Islet precursor cell (in vitro differentiated cells): ENCODE results near the gene TMEM184A.

ENCODE experiments used
- DNase-seq: peaks from one replicate; pipeline ENCODE4 v3.0.0-alpha.2; 2018

Gene TMEM184A

DNA sequence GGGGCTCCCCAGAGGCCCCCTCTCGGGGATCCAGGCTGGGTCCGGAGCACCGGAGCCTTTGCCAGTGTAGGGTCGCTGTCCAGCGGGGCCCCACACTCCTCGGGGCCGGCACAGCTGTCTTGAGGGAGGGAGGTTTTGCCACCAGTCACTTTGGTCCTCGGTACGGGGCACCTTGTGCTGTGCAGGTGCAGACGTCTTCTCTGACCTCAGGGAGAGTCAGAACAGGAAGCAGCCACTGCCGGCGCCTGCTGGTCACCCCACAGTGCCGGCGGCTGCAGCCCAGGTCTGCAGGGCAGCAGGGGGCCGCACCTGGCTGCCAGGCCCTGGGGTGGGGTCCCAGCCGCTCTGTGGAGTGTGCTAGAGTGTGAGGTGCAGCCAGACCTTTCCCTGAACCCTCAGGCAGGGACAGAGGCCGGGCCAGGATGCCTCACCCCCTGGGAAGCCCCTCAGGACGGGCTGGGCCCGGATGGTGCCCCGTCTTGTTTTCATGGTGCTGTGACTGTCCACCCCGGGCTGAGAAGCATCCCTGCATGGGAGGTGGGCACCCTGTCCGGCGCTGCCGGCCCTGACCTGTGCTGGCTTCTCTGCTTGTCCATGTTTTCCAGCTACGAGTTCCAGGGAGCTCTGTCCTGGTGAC lies 17.3 kb downstream of the TMEM184A start:
- no peak for DNase-seq

GRCh38 chr7:1537535-1538412 lies 18.2 kb downstream of the TMEM184A start:
- peak; percentile 66 for DNase-seq

- peak; percentile 99 for DNase-seq
These were observed 19.1 kb downstream of the TMEM184A start for GRCh38 chr7:1536743-1537534.

GRCh38 chr7:1536455-1536742 lies 19.6 kb downstream of the TMEM184A start:
- no peak for DNase-seq

DNA sequence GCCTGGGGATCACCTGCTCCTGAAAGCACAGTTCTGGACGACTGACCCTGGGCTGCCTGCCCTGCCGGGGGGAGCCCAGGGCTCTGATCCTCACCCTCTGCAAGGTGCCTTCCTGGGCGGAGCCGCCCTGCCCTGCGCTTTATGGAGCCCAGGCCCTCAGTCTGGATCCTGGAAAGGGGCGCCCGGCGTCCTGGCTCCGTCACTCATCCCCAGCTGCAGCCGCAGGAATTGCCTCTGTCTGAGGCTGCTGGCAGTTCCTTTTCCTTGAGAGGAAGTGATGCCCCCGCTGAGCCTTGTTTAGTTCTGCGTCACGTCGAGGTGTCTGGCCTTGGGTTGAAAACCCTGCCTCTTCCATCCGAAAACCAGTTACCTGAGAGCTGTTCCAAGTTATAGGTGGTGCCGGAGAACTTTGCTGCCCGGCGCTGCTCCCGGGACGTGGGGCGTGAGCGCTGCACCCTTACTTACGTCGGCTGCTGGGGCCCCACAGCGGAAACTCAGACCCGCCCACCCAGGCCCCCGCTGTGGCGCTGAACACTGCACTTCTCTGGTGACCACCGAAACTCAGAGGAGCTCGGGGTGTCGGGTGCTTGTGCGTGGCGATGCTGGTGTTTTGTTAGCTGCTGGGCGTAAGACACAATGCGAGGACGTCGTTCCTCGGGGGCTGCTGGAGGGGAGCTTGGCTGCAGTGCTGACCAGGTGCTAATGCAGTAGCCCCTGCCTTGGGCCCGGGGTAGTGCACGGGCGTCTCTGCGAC lies 20.1 kb downstream of the TMEM184A start:
- DNase-seq, result peak; percentile 55

DNA sequence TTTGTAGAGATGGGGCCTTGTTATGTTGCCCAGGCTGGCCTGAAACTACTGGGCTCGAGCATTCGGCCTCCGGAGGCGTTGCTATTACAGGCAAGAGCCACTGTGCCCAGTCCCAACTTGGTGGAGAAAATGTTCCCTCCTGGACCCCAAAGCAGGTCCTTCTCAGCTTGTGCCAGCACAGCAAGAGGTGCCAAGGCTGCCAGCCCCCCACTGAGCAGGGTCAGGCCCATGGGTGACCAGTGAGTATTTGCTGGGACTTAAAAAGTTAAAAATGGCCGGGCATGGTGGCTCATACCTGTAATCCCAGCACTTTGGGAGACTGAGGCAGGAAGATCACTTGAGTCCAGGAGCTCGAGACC lies 20.9 kb downstream of the TMEM184A start:
- no peak for DNase-seq

- peak; percentile 60 for DNase-seq
These were observed 21.5 kb downstream of the TMEM184A start for GRCh38 chr7:1534330-1535099.

DNA sequence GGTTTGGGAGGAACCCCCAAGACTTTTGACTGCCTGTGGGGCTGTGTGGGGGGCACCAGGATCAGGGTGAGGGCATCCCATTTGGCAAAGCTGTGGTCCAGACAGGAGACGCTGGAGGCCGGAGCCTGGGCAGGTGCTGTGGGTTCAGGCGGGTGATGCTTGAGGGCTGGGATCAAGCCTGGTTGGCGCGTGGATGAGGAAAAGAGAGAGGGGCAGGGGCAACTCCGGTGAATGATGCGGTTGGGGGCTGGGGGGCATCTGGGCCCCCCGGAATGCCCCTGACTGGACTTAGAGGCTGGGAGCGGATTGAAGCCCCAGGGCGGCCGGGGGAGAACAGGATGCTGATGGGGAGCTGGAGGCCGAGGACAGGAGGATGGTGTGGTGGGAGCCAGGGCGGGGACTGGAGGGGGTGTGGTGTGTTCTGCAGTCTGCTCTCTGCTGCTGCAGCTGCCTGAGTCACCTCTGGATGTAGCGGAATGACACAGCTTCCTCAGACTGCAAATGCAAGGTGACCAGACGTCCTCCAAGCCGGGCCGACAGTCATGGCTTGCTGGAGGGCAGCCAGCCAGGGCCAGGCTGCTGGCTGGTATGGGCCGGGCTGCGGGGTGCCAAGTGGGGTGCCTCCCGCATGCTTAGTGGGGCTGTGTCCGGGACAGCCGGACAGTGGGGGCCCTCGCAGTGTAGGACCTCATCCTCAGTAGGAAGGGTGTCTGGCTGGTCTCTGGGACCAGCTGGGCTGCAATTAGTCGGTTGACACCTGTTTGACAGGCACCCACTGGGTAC lies 22.3 kb downstream of the TMEM184A start:
- DNase-seq, result peak; percentile 96

DNA sequence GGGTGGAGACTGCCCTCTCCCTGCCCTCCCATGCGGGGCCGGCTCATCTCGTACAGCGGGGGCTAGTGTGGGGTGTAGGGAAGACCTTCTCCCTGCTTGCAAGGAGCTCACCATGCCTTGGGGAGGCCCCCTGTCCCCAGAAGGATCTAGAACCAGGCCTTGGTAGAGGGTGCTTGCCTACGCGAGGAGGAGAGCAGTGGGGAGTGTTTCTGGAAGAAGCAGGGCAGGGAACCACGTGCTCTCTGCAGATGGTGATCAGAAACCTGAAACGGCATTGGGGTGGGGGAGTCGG lies 22.8 kb downstream of the TMEM184A start:
- DNase-seq, result no peak

DNA sequence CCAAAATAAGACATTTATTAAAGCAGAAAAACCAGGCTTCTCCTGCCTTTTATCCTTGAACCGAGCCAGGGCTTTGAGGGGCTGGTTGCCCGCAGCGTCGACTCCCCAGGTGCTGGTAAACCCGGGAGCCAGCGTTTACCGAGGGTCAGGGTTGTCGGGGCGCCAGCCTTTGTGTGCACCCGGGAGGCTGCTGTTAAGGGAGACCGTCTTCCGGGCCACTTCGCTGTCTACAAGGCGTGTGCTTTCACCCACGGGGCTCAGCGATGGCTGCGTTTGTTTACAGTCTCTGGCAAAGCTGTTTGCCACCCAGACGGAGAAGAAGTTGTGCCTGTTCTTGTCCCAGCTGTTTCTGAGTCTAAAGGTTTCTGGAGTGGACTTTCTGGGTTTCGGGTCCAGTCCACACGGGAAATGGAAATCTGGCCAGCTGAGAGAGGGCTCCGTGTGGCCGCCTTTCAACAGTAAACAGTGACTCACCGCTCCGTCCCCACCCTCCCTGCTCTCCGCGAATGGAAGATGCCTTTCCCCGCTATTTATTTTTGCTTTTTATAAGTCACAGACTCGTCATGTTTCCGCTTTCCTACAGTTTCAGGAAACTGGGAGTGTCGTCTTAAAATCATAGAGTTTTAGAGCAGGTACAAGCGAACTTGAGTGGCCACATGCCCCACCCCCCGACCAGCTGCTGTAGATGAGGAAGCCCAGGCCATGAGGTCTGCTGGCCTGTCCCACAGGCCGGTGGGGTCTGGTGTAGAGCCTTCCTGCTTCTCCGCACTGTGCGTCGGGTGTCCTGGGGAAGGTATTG lies 23.4 kb downstream of the TMEM184A start:
- DNase-seq, result peak; percentile 82

DNA sequence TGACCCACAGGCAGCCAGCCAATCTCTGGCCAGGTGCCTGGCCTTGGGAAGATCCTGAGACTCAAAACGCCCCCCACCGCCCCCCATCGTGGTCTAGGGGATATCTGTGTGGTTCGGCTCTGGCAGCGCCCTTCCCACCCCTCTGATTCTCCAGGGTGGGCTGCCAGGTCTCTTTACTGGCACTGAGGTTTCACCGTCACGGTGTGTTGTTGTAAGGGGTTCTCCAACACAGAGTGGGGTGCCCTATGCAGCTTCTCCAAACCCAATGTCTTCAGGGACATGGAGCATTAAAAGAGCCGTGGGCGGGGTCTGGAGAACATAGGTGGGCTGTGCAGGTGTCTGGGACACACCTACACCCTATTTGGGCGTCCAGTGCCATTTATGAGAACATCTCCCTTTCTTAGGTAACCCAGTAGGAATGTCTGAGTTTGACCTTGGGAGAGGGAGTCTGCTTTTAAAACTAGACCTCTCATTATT lies 24.0 kb downstream of the TMEM184A start:
- peak; percentile 54 for DNase-seq

DNA sequence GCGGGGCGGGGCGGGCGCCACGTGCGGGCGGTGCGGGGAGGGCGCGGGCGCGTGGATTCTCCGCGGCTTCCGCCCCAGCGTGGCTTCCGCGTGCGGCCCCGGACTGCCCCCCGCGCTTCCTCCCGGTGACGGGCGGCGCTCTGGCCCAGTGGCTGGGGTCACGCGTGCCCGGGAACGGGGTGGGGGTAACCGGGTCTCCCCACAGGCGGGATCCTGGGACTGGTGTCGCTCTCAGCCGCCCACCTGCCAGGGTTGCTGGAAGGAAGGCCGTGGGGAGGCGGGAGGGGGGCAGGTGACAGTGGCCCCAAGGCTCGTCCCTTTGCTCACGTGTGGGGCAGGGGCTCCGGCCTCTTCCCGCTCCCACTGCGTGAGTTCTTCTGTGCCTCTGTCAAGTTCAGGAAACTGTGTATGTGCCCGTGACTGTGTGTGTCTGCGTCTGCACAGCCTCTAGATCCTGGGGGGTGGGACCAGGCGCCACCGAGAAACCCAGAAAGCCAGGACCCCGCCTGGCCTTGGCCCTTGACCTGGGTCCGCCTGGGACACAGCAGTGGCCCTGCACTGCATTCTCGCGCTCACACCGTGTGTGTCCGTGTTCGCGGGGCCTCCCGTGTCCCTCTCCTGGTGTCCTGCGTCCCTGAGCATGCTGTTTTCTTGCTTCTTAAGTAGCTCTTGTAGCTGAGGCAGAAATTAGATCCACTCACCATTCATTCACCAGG lies 24.6 kb downstream of the TMEM184A start:
- DNase-seq, result peak; percentile 64

DNA sequence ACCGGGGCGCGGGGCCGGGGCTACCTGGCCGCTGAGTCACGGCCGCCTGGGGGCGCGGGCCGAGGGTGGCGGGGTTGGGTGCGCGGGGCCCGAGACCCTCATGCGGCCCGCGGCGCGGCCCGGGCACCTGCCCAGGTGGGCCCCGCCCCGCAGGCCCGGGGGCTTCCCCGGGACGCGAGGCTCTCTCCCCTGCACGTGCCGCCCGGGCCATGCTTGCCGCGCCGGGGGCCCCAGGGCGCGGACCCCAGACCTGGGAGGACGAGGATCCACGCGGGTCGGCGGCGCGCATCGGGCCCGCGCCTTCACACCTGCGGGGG lies 25.1 kb downstream of the TMEM184A start:
- DNase-seq, result no peak

DNA sequence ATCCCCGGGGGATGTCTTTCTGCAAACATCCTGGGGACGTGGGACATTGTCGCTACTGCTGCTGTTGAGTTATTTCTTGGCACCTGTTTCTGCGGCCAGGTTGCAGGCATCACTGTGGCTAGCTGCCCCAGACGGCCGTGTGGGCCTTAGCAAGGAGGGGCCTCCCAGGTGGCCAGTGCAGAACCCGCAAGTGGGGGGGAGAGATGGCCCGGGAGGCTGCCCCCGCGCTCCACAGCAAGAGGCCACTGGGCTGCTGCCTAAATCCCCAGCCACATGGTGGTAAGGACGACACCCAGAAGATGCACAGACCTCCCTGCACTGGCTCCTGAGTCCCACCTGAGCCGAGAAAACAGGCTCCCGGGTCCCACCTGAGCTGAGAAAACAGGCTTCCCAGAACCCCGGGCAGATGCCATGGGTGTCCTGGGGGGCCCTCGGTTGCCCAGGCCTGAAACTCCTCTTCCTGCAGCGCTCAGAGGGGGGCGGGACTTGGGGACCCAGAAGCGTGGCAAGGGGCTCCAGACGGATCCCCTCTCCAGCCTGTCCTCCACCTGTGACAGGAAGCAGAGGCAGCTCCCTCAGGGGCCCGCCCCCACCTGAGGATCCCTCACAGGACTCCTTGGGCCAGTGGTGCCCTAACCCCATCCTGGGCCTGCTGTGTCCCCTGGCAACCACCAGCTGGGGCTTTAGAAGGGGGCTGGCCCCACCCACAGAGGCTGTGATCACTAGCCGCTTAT lies 26.5 kb downstream of the TMEM184A start:
- peak; percentile 48 for DNase-seq

DNA sequence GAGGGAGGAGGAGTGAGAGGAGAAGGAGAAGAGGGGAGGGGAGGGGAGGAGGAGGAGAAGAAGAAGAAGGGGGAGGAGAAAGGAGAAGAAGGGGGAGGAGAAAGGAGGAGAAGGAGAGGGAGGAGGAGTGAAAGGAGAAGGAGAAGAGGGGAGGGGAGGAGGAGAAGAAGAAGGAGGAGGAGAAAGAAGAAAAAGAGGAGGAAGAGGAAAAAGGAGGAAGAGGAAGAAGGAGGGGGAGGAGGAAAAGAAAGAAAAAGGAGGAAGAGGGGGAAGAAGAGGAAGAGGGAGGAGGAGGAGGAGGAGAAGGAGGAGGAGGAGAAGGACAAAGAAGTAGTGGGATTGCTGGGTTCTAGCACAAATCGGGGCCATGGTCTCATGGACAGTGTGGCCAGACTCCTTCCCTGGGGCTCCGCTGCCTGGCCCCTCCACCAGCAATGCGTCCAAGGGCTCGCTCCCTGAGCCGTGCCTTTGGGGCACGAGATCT lies 29.7 kb downstream of the TMEM184A start:
- DNase-seq, result no peak

DNA sequence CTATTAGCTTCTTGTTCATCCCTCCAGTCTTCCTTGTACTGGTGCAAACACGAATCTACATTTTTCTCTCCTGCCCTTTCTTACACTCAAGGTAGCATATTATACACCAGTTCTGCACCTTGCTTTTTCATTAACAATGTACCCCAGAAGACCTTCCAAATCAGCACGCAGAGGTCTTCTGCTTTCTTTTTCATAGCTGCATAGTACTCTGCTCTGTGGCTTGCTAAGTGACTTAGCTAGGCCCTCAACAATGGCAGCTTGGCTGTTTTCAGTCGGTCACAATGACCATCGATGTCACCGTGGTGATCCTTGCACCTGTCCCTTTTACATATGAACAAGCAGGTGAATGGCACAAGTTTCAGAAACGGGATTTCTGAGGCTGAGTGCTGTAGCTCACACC lies 30.6 kb downstream of the TMEM184A start:
- no peak for DNase-seq

DNA sequence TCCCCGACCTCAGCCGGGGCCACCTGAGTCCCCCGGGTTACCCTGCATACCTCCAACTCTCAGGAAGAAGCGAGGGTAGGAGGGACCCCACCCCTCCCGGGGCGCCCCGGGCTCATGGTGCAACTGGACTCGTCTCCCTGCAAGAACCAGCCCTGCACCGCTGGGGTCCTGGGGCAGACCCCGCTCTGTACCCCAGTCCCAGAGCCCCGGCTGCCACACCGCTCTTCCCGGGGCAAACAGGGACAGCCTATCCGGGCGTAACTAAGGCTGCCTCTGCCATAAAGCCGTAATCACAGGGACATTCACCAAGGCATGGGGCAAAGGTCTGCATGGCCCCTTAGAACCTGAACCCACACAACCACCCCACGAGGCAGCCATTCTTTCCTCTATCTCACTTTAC lies 32.2 kb downstream of the TMEM184A start:
- DNase-seq, result no peak

DNA sequence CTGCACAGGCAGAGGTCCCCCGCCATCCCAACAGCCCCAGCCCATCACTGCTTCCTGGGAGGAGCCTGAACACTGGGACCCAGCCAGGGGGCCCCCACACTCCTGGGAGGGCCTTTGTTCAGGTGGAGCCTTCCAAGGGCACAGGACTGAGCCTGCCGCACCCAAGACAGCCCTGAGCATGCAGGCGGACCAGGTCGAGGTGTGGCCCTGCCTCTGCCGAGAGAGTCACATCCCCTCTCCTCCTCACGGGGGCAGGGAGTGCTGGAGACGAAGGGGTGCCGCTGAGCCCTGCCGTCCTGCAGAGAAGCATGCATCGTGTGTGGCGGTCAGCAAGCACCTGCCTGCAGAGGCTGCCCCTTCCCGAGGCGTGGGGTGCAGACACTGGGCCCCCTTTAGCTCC lies 32.8 kb downstream of the TMEM184A start:
- DNase-seq, result no peak

DNA sequence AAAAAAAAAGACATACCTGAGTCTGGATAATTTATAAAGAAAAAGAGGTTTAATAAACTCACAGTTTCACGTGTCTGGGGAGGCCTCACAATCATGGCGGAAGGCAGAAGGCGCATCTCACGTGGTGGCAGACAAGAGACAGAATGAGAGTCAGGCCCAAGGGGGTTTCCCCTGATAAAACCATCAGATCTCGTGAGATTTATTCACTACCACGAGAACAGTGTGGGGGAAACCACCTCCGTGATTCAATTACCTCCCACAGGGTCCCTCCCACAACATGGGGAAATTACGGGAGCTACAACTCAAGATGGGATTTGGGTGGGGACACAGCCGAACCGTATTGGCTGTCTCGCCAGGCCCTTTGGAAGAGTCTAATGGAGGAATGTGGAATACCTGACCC lies 34.5 kb downstream of the TMEM184A start:
- DNase-seq, result no peak
